CD4-positive, alpha-beta T cell treated with Interleukin-2 at 100 ng/mL for 4 hours (primary cell): ENCODE data around the gene ATP1B2.

Experiments used
- DNase-seq: peaks from one replicate; pipeline ENCODE4 v3.0.0-alpha.2; 2020; ENCODE audit warnings: low spot score

ATP1B2 gene

GRCh38 chr17:7686222-7687071, 35.7 kb downstream of the ATP1B2 start:
- peak; percentile 80 for DNase-seq

- DNase-seq, result peak; percentile 90
Observed at GRCh38 chr17:7687072-7687907, 36.6 kb downstream of the ATP1B2 start, which contains the start of gene TP53. Gene TP53 (minus strand): TSS chr17:7687490. CDS start chr17:7676594, 10,896 bp downstream.

GRCh38 chr17:7687908-7688807, 37.4 kb downstream of the ATP1B2 start, which contains the start of gene WRAP53:
Gene WRAP53 (plus strand): TSS chr17:7688477. CDS start chr17:7688649, 172 bp downstream.
- DNase-seq, result peak; percentile 97

- DNase-seq, result no peak
Observed at GRCh38 chr17:7688808-7689316, 38.1 kb downstream of the ATP1B2 start.

- DNase-seq, result no peak
Observed at GRCh38 chr17:7695586-7695985, 44.9 kb downstream of the ATP1B2 start.

GRCh38 chr17:7697828-7698588, 47.3 kb downstream of the ATP1B2 start:
- no peak for DNase-seq

GRCh38 chr17:7700510-7700909, 49.8 kb downstream of the ATP1B2 start:
- DNase-seq, result no peak

GRCh38 chr17:7701681-7702080, 51.0 kb downstream of the ATP1B2 start:
- DNase-seq, result no peak

GRCh38 chr17:7702776-7703175, 52.0 kb downstream of the ATP1B2 start:
- no peak for DNase-seq

- DNase-seq, result no peak
Observed at GRCh38 chr17:7703584-7704479, 53.1 kb downstream of the ATP1B2 start.

GRCh38 chr17:7704601-7705268, 54.0 kb downstream of the ATP1B2 start, which contains the start of gene EFNB3:
Gene EFNB3 (plus strand): TSS chr17:7705202. CDS start chr17:7705599, 397 bp downstream.
- DNase-seq, result no peak

GRCh38 chr17:7705269-7706255, 54.8 kb downstream of the ATP1B2 start:
- no peak for DNase-seq

- no peak for DNase-seq
Observed at GRCh38 chr17:7706631-7707354, 56.1 kb downstream of the ATP1B2 start.
